ENCODE results near the gene NPHP4. TPM values are rescaled to one million over a fixed set of nuclear protein-coding genes. Genes with fewer than 3 reads are reported as not detected.

Gene NPHP4
- total and polyA plus RNA-seq, 4 donors: 1.7 to 5.6 (median 3.5) TPM

GRCh38 chr1:5973771-5974170 is 18.5 kb downstream of the NPHP4 start:
- no peak overlapping the region for H3K4me3 ChIP-seq (ENCODE audit: low read depth in 1 of 3, low read length in 3 of 3)
- no peaks in the 10 kb centered on the region for H3K36me3 ChIP-seq (ENCODE audit: control insufficient read depth in 4 of 4, insufficient read depth in 3 of 4, low read depth in 1 of 4, low read length in 3 of 4)
- H3K27ac ChIP-seq (ENCODE audit: low read depth in 1 of 2, low read length in 2 of 2): no peak overlapping the region
- H3K4me1 ChIP-seq (ENCODE audit: control insufficient read depth in 4 of 4, insufficient read depth in 4 of 4, low read length in 3 of 4): no peaks in the 10 kb centered on the region
- H3K27me3 ChIP-seq (ENCODE audit: control insufficient read depth in 4 of 4, insufficient read depth in 4 of 4, low read length in 3 of 4): no peaks in the 10 kb centered on the region
- H3K9ac ChIP-seq (ENCODE audit: low read depth in 1 of 2, low read length in 2 of 2): no peak overlapping the region
- DNase-seq (ENCODE audit: low spot score): no peak
- 85% methylated on average over 11 of the region's 11 CpGs for WGBS
- TF ChIP-seq HNF4A (conservative IDR thresholded peaks at IDR 0.05) (no peak), RXRA (IDR thresholded peaks at IDR 0.05) (no peak), FOXA2 (IDR thresholded peaks at IDR 0.05) (no peak), HNF4G (IDR thresholded peaks at IDR 0.05) (no peak), REST (IDR thresholded peaks at IDR 0.05) (no peak), RAD21 (IDR thresholded peaks at IDR 0.05) (no peak), FOXA1 (IDR thresholded peaks at IDR 0.05) (no peak), NR2F2 (IDR thresholded peaks at IDR 0.05) (no peak), CTCF (IDR thresholded peaks at IDR 0.05; ENCODE audit: low read depth, low read length, missing input control) (no peak), GABPA (IDR thresholded peaks at IDR 0.05 in 1 of 2, conservative IDR thresholded peaks at IDR 0.05 in 1 of 2) (no peak), ATF3 (IDR thresholded peaks at IDR 0.05) (no peak), ZBTB33 (IDR thresholded peaks at IDR 0.05) (no peak)
- TF ChIP-seq, protein P1, sequence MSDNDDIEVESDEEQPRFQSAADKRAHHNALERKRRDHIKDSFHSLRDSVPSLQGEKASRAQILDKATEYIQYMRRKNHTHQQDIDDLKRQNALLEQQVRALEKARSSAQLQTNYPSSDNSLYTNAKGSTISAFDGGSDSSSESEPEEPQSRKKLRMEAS (IDR thresholded peaks at IDR 0.05): no peak
- H3K9me3 ChIP-seq (ENCODE audit: control insufficient read depth in 4 of 4, low read length in 3 of 4): no peaks in the 10 kb centered on the region

DNA sequence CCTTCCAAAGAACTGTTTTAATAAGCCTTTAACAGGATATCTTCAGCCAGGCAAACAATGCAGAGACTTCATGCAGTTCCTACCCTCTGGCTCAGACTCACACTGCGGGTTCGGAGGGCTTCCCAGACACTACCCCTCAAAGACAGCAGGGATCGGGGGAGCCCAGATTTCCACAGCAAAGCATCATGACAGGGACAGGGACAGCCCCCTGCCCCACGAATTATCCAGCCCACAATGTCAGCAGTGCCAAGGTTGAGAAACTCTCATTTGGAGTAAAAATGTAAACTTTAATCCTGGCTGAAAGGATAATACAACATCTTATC is 20.1 kb downstream of the NPHP4 start:
- Histone ChIP-seq H3K27me3 (ENCODE audit: control insufficient read depth in 4 of 4, insufficient read depth in 4 of 4, low read length in 3 of 4) (no peaks in the 10 kb centered on the region), H3K9ac (ENCODE audit: low read depth in 1 of 2, low read length in 2 of 2) (no peak overlapping the region), H3K27ac (ENCODE audit: low read depth in 1 of 2, low read length in 2 of 2) (no peak overlapping the region), H3K4me3 (ENCODE audit: low read depth in 1 of 3, low read length in 3 of 3) (no peak overlapping the region), H3K4me1 (ENCODE audit: control insufficient read depth in 4 of 4, insufficient read depth in 4 of 4, low read length in 3 of 4) (no peaks in the 10 kb centered on the region), H3K9me3 (ENCODE audit: control insufficient read depth in 4 of 4, low read length in 3 of 4) (no peaks in the 10 kb centered on the region), H3K36me3 (ENCODE audit: control insufficient read depth in 4 of 4, insufficient read depth in 3 of 4, low read depth in 1 of 4, low read length in 3 of 4) (no peaks in the 10 kb centered on the region)
- TF ChIP-seq RXRA (IDR thresholded peaks at IDR 0.05) (no peak), RAD21 (IDR thresholded peaks at IDR 0.05) (no peak), TAF1 (conservative IDR thresholded peaks at IDR 0.05) (no peak)
- 88% methylated on average over 4 of the region's 4 CpGs for WGBS
- no peak for DNase-seq (ENCODE audit: low spot score)

All from liver (tissue), 9 donors.